PC-3 (cell line): ENCODE data around the gene HNRNPA3. TPM values are rescaled to one million over a fixed set of nuclear protein-coding genes. Genes with fewer than 3 reads are reported as not detected.
A peak's percentile ranks its signal among the peaks of the same experiment; 100 is the strongest.

Experiments
- ATAC-seq: fragments of 200-7000 bp; cut with Tn5 transposase; 2 replicates; pipeline ENCODE4 v1.9.1; 2020; ENCODE audit warnings: mild to moderate bottlenecking, moderate library complexity
- BruUV-seq: library from RNA; stranded (reverse); fragments of 400-500 nt; replicated peaks from 2 replicates; lab custom pipeline; 2021; lab: Mats Ljungman, UMichigan
- CTCF ChIA-PET: fragments of 300-600 bp; sonication (Branson Sonifier 250); formaldehyde crosslinking; loops from one replicate; lab custom pipeline; 2022; ENCODE audit warnings: antibody characterized with exemption; lab: Charles Lee
- POLR2A ChIA-PET: fragments of 300-600 bp; sonication (Branson Sonifier 250); formaldehyde crosslinking; loops from one replicate; lab custom pipeline; 2022; ENCODE audit warnings: antibody characterized with exemption; ENCODE audit not compliant: unreplicated experiment; lab: Charles Lee
- DNase-seq: peaks from one replicate; pipeline ENCODE4 v3.0.0-alpha.2; 2015
- H2AFZ ChIP-seq: fragments of 300-600 bp; sonication (generic); 2 replicates; pipeline ENCODE4 v1.6.0; 2016; ENCODE audit warnings: antibody characterized with exemption, low read length
- H3F3A ChIP-seq: fragments of 300-600 bp; sonication (generic); one replicate; pipeline ENCODE4 v1.6.0; 2017; ENCODE audit warnings: antibody characterized with exemption, low read length, control low read depth, mild to moderate bottlenecking; ENCODE audit not compliant: unreplicated experiment
- H3K27ac ChIP-seq: fragments of 300-600 bp; sonication (generic); 2 replicates; pipeline ENCODE4 v1.5.1; 2016; ENCODE audit warnings: mild to moderate bottlenecking, low read length
- H3K27me3 ChIP-seq: fragments of 300-600 bp; sonication (generic); 2 replicates; pipeline ENCODE4 v1.6.1; 2016; ENCODE audit warnings: low read length, mixed read lengths
- H3K36me3 ChIP-seq: fragments of 300-600 bp; sonication (generic); 2 replicates; pipeline ENCODE4 v1.6.1; 2016; ENCODE audit warnings: low read depth, mixed run types, low read length, mixed read lengths
- H3K4me1 ChIP-seq: fragments of 300-600 bp; sonication (generic); 2 replicates; pipeline ENCODE4 v1.5.1; 2016; ENCODE audit warnings: low read length; ENCODE audit not compliant: insufficient read depth
- H3K4me2 ChIP-seq: fragments of 300-600 bp; sonication (generic); 2 replicates; pipeline ENCODE4 v1.6.0; 2016; ENCODE audit warnings: low read length
- H3K4me3 ChIP-seq: fragments of 300-600 bp; sonication (generic); 2 replicates; pipeline ENCODE4 v1.5.1; 2016; ENCODE audit warnings: mild to moderate bottlenecking, low read length, mixed read lengths
- H3K79me2 ChIP-seq: fragments of 300-600 bp; sonication (generic); 2 replicates; pipeline ENCODE4 v1.6.1; 2017; ENCODE audit warnings: low read length, mixed read lengths
- H3K9ac ChIP-seq: fragments of 300-600 bp; sonication (generic); 2 replicates; pipeline ENCODE4 v1.6.0; 2016; ENCODE audit warnings: mild to moderate bottlenecking, low read length
- H3K9me2 ChIP-seq: fragments of 300-600 bp; sonication (generic); replicated peaks from 2 replicates; pipeline ENCODE4 v1.6.1; 2016; ENCODE audit warnings: mixed run types, low read length, mixed read lengths
- H3K9me3 ChIP-seq: fragments of 300-600 bp; sonication (generic); 2 replicates; pipeline ENCODE4 v1.6.1; 2016; ENCODE audit warnings: low read length, mixed read lengths
- H4K20me1 ChIP-seq: fragments of 300-600 bp; sonication (generic); 2 replicates; pipeline ENCODE4 v1.6.1; 2016; ENCODE audit warnings: low read length, mixed read lengths
- CTCF ChIP-seq: fragments of 300-600 bp; sonication (generic); conservative IDR thresholded peaks from 2 replicates; pipeline ENCODE4 v1.5.1; 2017; ENCODE audit warnings: antibody characterized with exemption, low read depth, mild to moderate bottlenecking, low read length
- EZH2 ChIP-seq: fragments of 300-600 bp; sonication (generic); IDR thresholded peaks from one replicate; pipeline ENCODE4 v1.6.1; 2017; ENCODE audit warnings: antibody characterized with exemption, mild to moderate bottlenecking, low read length; ENCODE audit not compliant: unreplicated experiment
- EZH2phosphoT487 ChIP-seq: fragments of 300-600 bp; sonication (generic); IDR thresholded peaks from 2 replicates; pipeline ENCODE4 v1.6.1; 2018; ENCODE audit warnings: mild to moderate bottlenecking, antibody characterized with exemption, low read length, borderline replicate concordance
- intact Hi-C: fragments of 100-400 bp; cut with micrococcal nuclease; formaldehyde crosslinking; loops from 2 replicates; pipeline ENCODE4 v1.9.0; 2023
- total RNA-seq: library from RNA; depleted of rRNA; stranded (reverse); fragments of >200 nt; gene quantifications from 2 replicates; pipeline ENCODE4 v1.2.3, GENCODE V29; 2014

Gene HNRNPA3
- total RNA-seq, 1 experiment from 2014 or later, result 50.3 TPM

GRCh38 chr2:177204417-177204816 lies 8.2 kb upstream of the HNRNPA3 start:
- H3F3A ChIP-seq, result no peaks in the 10 kb centered on the region
- ChIA-PET CTCF (no interaction called here), POLR2A (no interaction called here)
- no peaks in the 10 kb centered on the region for H3K79me2 ChIP-seq
- no peak overlapping the region for H3K4me2 ChIP-seq
- H3K9ac ChIP-seq, result no peak overlapping the region
- intact Hi-C loops, result no loop called here
- H3K36me3 ChIP-seq, result no peaks in the 10 kb centered on the region
- no peak overlapping the region for H3K27ac ChIP-seq
- BruUV-seq, result no TSS peak
- DNase-seq, result no peak
- no peaks in the 10 kb centered on the region for H3K9me2 ChIP-seq
- TF ChIP-seq EZH2 (no peak), EZH2phosphoT487 (no peak), CTCF (no peak)
- no peak overlapping the region for H2AFZ ChIP-seq
- H3K9me3 ChIP-seq, result no peaks in the 10 kb centered on the region
- no peak overlapping the region for H3K4me3 ChIP-seq
- no peaks in the 10 kb centered on the region for H3K27me3 ChIP-seq
- no peaks in the 10 kb centered on the region for H3K4me1 ChIP-seq
- no peak for ATAC-seq
- no peaks in the 10 kb centered on the region for H4K20me1 ChIP-seq

- Histone ChIP-seq H3K4me2 (no peak overlapping the region), H3K79me2 (peaks cover 17% of the 10 kb centered on the region), H3K27me3 (no peaks in the 10 kb centered on the region), H3K4me1 (peaks cover 7% of the 10 kb centered on the region; the same call in 1 of the 2 replicates), H2AFZ (no peak overlapping the region), H4K20me1 (no peaks in the 10 kb centered on the region), H3K4me3 (no peak overlapping the region), H3K9ac (no peak overlapping the region), H3K9me3 (no peaks in the 10 kb centered on the region), H3K36me3 (no peaks in the 10 kb centered on the region), H3K27ac (no peak overlapping the region), H3K9me2 (no peaks in the 10 kb centered on the region), H3F3A (no peaks in the 10 kb centered on the region)
- TF ChIP-seq EZH2phosphoT487 (no peak), CTCF (no peak), EZH2 (no peak)
- ATAC-seq (no peak), DNase-seq (no peak)
- ChIA-PET CTCF (no interaction called here), POLR2A (no interaction called here)
- intact Hi-C loops, result no loop called here
- no TSS peak for BruUV-seq
Observed at GRCh38 chr2:177207101-177207500, 5.5 kb upstream of the HNRNPA3 start.

DNA sequence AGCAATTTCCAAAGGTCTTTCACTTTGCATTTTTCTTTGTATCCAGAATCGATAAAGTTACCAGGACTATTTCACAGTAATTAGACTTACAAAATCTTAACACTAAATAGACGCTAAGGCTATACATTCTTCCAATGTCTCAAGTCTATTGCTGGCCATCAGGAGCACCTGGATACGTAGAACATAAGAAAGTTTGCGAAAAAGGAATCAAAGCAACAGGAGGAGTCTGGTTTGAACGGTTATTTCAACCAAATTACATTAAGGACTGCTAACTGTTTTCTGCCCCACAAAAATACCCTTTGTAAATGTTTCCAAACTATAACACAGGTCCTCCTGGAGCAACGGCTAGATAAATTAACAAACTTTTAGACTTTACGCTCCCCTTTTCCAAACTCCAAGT lies 1.4 kb upstream of the HNRNPA3 start:
- peak overlapping the region; percentile 88 for H3K27ac ChIP-seq
- ChIA-PET POLR2A (interaction anchor here (0.6 kb wide), 1 partner anchor 61 kb away, joined by 4 read pairs; no protein-coding TSS in a partner anchor), CTCF (no interaction called here)
- intact Hi-C loops, result loop anchor here (5.0 kb wide), 1 partner anchor 121 kb away; no protein-coding TSS in a partner anchor
- H3K9me3 ChIP-seq, result no peaks in the 10 kb centered on the region
- peaks cover 29% of the 10 kb centered on the region for H4K20me1 ChIP-seq
- BruUV-seq, result no TSS peak
- H3K9me2 ChIP-seq, result no peaks in the 10 kb centered on the region
- H3K4me3 ChIP-seq, result peak overlapping the region; percentile 70
- peaks cover 26% of the 10 kb centered on the region for H3K36me3 ChIP-seq
- DNase-seq (no peak), ATAC-seq (no peak)
- peaks cover 16% of the 10 kb centered on the region for H3K4me1 ChIP-seq
- peak overlapping the region; percentile 86 for H3K4me2 ChIP-seq
- no peaks in the 10 kb centered on the region for H3K27me3 ChIP-seq
- H3F3A ChIP-seq, result no peaks in the 10 kb centered on the region
- TF ChIP-seq EZH2 (no peak), EZH2phosphoT487 (no peak)
- H2AFZ ChIP-seq, result no peak overlapping the region
- peak overlapping the region; percentile 97 for H3K9ac ChIP-seq
- peaks cover 54% of the 10 kb centered on the region for H3K79me2 ChIP-seq
